Iris pigment epithelial cell (primary cell): ENCODE measurements around the gene SLC15A5.

Source experiments
- DNase-seq: peaks from one replicate; pipeline ENCODE4 v3.0.0-alpha.2; 2011; ENCODE audit warnings: low read depth

The SLC15A5 gene

GRCh38 chr12:16277585-16277984, at the start of gene SLC15A5:
TSS of gene SLC15A5 (minus strand) at chr12:16277685. CDS start at chr12:16277685, 0 bp downstream.
- no peak for DNase-seq

GRCh38 chr12:16325426-16325825, 47.9 kb upstream of the SLC15A5 start:
- DNase-seq: no peak

GRCh38 chr12:16324772-16325171, 47.3 kb upstream of the SLC15A5 start:
- no peak for DNase-seq

- DNase-seq: no peak
Observed at GRCh38 chr12:16324272-16324671, 46.8 kb upstream of the SLC15A5 start.

- no peak for DNase-seq
Observed at GRCh38 chr12:16323638-16324037, 46.2 kb upstream of the SLC15A5 start.

GRCh38 chr12:16323010-16323409, 45.5 kb upstream of the SLC15A5 start:
- peak; percentile 68 for DNase-seq

GRCh38 chr12:16310934-16311333, 33.4 kb upstream of the SLC15A5 start:
- no peak for DNase-seq

GRCh38 chr12:16307856-16308475, 30.5 kb upstream of the SLC15A5 start:
- no peak for DNase-seq

GRCh38 chr12:16303939-16304338, 26.5 kb upstream of the SLC15A5 start:
- no peak for DNase-seq

GRCh38 chr12:16300736-16301135, 23.3 kb upstream of the SLC15A5 start:
- peak; percentile 15 for DNase-seq

- DNase-seq: peak; percentile 50
Observed at GRCh38 chr12:16300122-16300521, 22.6 kb upstream of the SLC15A5 start.

GRCh38 chr12:16299403-16299802, 21.9 kb upstream of the SLC15A5 start:
- DNase-seq: no peak

- DNase-seq: no peak
Observed at GRCh38 chr12:16297521-16297920, 20.0 kb upstream of the SLC15A5 start.

GRCh38 chr12:16294376-16294956, 17.0 kb upstream of the SLC15A5 start:
- no peak for DNase-seq

GRCh38 chr12:16291032-16291431, 13.5 kb upstream of the SLC15A5 start:
- no peak for DNase-seq

- peak; percentile 11 for DNase-seq
Observed at GRCh38 chr12:16285586-16285985, 8.1 kb upstream of the SLC15A5 start.

GRCh38 chr12:16282978-16283377, 5.5 kb upstream of the SLC15A5 start:
- DNase-seq: no peak

- no peak for DNase-seq
Observed at GRCh38 chr12:16282081-16282480, 4.6 kb upstream of the SLC15A5 start.

GRCh38 chr12:16281157-16281556, 3.7 kb upstream of the SLC15A5 start:
- peak; percentile 45 for DNase-seq

GRCh38 chr12:16272222-16272621, 5.3 kb downstream of the SLC15A5 start:
- no peak for DNase-seq

GRCh38 chr12:16271062-16271461, 6.4 kb downstream of the SLC15A5 start:
- DNase-seq: no peak

- DNase-seq: no peak
Observed at GRCh38 chr12:16269946-16270345, 7.5 kb downstream of the SLC15A5 start.

GRCh38 chr12:16266085-16266484, 11.4 kb downstream of the SLC15A5 start:
- DNase-seq: no peak

GRCh38 chr12:16261944-16262475, 15.5 kb downstream of the SLC15A5 start:
- DNase-seq: peak; percentile 1
